RWPE2 (cell line): ENCODE measurements around the gene LRRC57.

Experiments used
- ATAC-seq: fragments of 200-7000 bp; cut with Tn5 transposase; 3 replicates; pipeline ENCODE4 v1.9.1; 2021; ENCODE audit warnings: low read depth
- DNase-seq: peaks from one replicate; pipeline ENCODE4 v3.0.0-alpha.2; 2020; ENCODE audit warnings: low spot score
- H3K27ac ChIP-seq: fragments of 450-650 bp; 2 replicates; pipeline ENCODE4 v1.5.1; 2017; ENCODE audit warnings: mild to moderate bottlenecking; ENCODE audit not compliant: poor library complexity, severe bottlenecking
- H3K27me3 ChIP-seq: fragments of 250-450 bp; sonication (Bioruptor Pico); 2 replicates; pipeline ENCODE4 v1.5.1; 2021; ENCODE audit warnings: mild to moderate bottlenecking, moderate library complexity; ENCODE audit not compliant: insufficient read depth, poor library complexity, severe bottlenecking
- H3K36me3 ChIP-seq: fragments of 250-450 bp; sonication (Bioruptor Pico); 2 replicates; pipeline ENCODE4 v1.5.1; 2020; ENCODE audit warnings: low read depth, mild to moderate bottlenecking, moderate library complexity
- H3K4me1 ChIP-seq: fragments of 250-450 bp; sonication (Bioruptor Pico); 2 replicates; pipeline ENCODE4 v1.5.1; 2021; ENCODE audit warnings: mild to moderate bottlenecking, moderate library complexity; ENCODE audit not compliant: insufficient read depth, poor library complexity, severe bottlenecking
- H3K4me3 ChIP-seq: fragments of 250-450 bp; sonication (Bioruptor Pico); 2 replicates; pipeline ENCODE4 v1.5.1; 2021; ENCODE audit warnings: mild to moderate bottlenecking, moderate library complexity; ENCODE audit not compliant: severe bottlenecking
- H3K9me3 ChIP-seq: fragments of 250-450 bp; sonication (Bioruptor Pico); 2 replicates; pipeline ENCODE4 v1.5.1; 2021; ENCODE audit warnings: mild to moderate bottlenecking, moderate library complexity; ENCODE audit not compliant: severe bottlenecking
- TF ChIP-seq, protein P1 (sequence below): fragments of 450-650 bp; IDR thresholded peaks from one replicate; pipeline ENCODE4 v1.5.1; 2017; ENCODE audit warnings: mild to moderate bottlenecking, moderate library complexity; ENCODE audit not compliant: poor library complexity, severe bottlenecking

LRRC57 gene

DNA sequence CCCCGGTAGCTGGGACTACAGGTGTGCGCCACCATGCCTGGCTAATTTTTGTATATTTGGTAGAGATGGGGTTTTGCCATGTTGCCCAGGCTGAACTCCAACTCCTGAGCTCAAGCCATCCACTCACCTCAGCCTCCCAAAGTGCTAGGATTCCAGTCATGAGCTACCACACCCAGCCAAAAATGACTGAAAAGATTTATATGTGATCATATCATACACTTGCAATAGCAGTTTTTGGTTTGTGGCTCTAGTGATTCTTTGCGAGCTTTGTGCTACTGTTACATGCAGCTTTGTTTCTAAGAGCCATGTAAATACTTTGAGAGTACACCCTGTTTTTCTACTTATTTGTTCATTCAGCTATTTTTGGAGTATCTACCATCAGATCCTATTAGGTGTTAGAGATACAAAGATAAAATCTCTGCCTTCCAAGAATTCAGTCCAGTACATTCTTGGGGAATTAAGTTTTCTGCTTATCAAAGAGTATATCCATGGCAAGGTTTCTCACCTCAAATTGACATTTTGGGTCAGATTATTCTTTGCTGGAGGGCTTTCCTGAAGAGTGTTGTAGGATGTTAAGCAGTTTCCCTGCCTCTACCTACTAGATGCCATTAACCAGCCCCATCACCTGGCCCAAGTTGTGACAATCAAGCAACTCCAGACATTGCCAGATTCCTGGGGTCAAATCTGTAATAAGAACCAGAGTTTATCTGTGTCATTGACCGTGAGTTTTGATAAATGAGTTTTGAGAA is 38.2 kb downstream of the LRRC57 start:
- Histone ChIP-seq H3K9me3 (no peaks in the 10 kb centered on the region), H3K36me3 (peaks cover 25% of the 10 kb centered on the region), H3K27ac (peak overlapping the region; percentile 13)

DNA sequence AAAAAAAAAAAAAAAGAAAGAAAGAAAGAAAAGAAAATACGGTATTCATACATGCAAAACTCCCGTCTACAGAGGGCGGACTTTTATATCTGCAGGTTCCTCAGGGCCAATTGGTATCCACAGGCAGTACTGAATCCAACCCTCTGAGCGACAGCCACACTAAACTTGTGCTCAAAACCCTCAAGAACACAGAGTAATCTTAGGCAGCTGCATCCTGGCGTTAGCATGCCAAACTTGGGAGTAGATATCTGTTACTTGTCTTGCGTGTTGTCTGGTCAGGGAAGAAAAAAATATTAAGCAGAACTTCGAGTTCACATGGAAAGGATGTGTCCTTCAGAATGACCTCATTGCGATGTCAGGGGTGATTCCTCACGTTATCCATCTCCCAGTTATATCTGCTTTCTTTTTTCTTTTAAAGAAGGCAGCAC is 40.3 kb downstream of the LRRC57 start:
- Histone ChIP-seq H3K27ac (no peak overlapping the region), H3K9me3 (no peaks in the 10 kb centered on the region), H3K36me3 (peaks cover 27% of the 10 kb centered on the region), H3K27me3 (no peaks in the 10 kb centered on the region), H3K4me1 (peaks cover 10% of the 10 kb centered on the region), H3K4me3 (no peak overlapping the region)
- DNase-seq (no peak), ATAC-seq (no peak)
- TF ChIP-seq, protein P1, sequence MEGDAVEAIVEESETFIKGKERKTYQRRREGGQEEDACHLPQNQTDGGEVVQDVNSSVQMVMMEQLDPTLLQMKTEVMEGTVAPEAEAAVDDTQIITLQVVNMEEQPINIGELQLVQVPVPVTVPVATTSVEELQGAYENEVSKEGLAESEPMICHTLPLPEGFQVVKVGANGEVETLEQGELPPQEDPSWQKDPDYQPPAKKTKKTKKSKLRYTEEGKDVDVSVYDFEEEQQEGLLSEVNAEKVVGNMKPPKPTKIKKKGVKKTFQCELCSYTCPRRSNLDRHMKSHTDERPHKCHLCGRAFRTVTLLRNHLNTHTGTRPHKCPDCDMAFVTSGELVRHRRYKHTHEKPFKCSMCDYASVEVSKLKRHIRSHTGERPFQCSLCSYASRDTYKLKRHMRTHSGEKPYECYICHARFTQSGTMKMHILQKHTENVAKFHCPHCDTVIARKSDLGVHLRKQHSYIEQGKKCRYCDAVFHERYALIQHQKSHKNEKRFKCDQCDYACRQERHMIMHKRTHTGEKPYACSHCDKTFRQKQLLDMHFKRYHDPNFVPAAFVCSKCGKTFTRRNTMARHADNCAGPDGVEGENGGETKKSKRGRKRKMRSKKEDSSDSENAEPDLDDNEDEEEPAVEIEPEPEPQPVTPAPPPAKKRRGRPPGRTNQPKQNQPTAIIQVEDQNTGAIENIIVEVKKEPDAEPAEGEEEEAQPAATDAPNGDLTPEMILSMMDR = no peak

More for the DNA sequence above, 38.2 kb downstream of the LRRC57 start:
- TF ChIP-seq, protein P1 = no peak
- Histone ChIP-seq H3K4me1 (peaks cover 10% of the 10 kb centered on the region), H3K27me3 (no peaks in the 10 kb centered on the region), H3K4me3 (no peak overlapping the region)
- ATAC-seq = peak; percentile 32; the same call in 2 of the 3 replicates
- no peak for DNase-seq

DNA sequence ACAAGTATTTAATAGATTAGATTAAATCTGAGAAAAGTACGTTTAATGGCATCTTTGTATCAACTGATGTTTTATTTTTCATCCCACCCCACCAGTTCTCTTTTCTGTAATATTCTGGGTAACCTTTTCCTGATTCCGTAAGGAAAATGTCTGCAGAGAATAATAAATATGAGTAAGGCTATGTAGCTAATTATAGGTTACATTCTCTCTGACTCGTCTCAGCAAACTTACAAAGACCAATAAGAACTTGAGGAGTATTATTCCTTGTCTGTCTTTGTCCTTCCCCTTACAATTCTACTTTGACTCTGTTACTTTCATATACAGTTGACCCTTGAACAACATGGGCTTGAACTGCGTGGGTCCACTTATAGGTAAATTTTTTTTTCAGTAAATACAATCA is 41.1 kb downstream of the LRRC57 start:
- ATAC-seq = no peak
- H3K9me3 ChIP-seq = no peaks in the 10 kb centered on the region
- no peaks in the 10 kb centered on the region for H3K27me3 ChIP-seq
- no peak for DNase-seq
- H3K4me3 ChIP-seq = no peak overlapping the region
- TF ChIP-seq, protein P1 = no peak
- H3K36me3 ChIP-seq = peaks cover 21% of the 10 kb centered on the region
- H3K4me1 ChIP-seq = peaks cover 10% of the 10 kb centered on the region
- H3K27ac ChIP-seq = no peak overlapping the region

GRCh38 chr15:42504631-42505030 is 44.0 kb downstream of the LRRC57 start:
- H3K27me3 ChIP-seq = no peaks in the 10 kb centered on the region
- H3K9me3 ChIP-seq = no peaks in the 10 kb centered on the region
- DNase-seq = no peak
- TF ChIP-seq, protein P1 = no peak
- H3K4me1 ChIP-seq = peaks cover 3% of the 10 kb centered on the region
- no peak for ATAC-seq
- H3K36me3 ChIP-seq = peaks cover 24% of the 10 kb centered on the region
- H3K27ac ChIP-seq = no peak overlapping the region
- H3K4me3 ChIP-seq = no peak overlapping the region

DNA sequence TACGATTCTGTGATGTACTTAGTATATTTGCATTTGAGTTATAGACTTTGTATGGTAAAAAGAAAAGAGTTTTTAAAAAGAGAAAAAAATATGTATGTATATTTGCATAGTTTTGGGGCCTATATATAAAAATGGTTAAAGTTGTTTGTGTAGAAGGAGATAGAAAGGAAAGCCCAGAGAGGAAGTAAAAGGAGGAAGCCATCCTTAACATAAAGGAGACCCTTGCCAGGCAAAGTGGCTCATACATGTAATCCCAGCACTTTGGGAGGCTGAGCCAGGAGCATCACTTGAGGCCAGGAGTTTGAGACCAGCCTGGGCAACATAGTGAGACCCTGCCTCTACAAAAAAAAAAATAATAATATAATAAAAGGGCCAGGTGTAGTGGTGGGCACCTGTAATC is 44.8 kb downstream of the LRRC57 start:
- Histone ChIP-seq H3K27ac (no peak overlapping the region), H3K4me1 (peaks cover 11% of the 10 kb centered on the region)
- ATAC-seq = no peak

More for the DNA sequence above, 44.8 kb downstream of the LRRC57 start:
- TF ChIP-seq, protein P1 = no peak
- DNase-seq = no peak
- H3K27me3 ChIP-seq = no peaks in the 10 kb centered on the region
- H3K9me3 ChIP-seq = no peaks in the 10 kb centered on the region
- no peak overlapping the region for H3K4me3 ChIP-seq
- peaks cover 31% of the 10 kb centered on the region for H3K36me3 ChIP-seq
